22Rv1 (cell line): ENCODE measurements around the gene ZNF608.

Experiments used
- CTCF ChIP-seq: fragments of 450-650 bp; IDR thresholded peaks from 2 replicates; pipeline ENCODE4 v1.5.1; 2017; ENCODE audit warnings: mild to moderate bottlenecking
- ZFX ChIP-seq: fragments of 450-650 bp; IDR thresholded peaks from 2 replicates; pipeline ENCODE4 v1.6.1; 2017; ENCODE audit warnings: antibody characterized with exemption, borderline replicate concordance

GRCh38 chr5:124707520-124707919 is 38.9 kb downstream of the ZNF608 start:
- no peak for TF ChIP-seq CTCF
- TF ChIP-seq ZFX = no peak
